Measurements from ENCODE around the gene HTR7. TPM values are rescaled to one million over a fixed set of nuclear protein-coding genes. Genes with fewer than 3 reads are reported as not detected.

HTR7 gene
- total and polyA plus RNA-seq, 2 experiments from 2014 or later = 0.23 to 1.8 TPM

DNA sequence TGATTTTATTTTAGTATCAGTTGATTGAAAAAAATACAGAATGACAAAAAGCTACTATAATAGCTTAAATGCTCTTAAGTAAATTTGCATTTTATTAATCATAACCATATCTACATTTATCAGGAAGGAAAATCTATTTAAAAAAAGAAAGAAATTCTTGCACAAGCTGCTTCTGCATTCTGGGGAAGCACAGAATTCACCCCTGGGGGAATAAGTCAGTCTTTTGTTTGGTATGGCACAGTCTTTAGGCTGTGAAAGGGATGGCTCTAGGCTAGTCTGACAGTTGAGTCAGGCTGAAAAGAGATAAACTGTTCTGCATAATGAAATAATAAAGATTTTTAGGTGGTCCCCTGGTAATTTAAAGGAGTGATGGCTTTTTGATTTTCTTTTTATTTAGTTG, 37.9 kb downstream of the HTR7 start:
- Histone ChIP-seq H3K4me2 (no peak overlapping the region), H3K4me3 (no peak overlapping the region), H3K9me3 (ENCODE audit: low read depth) (no peaks in the 10 kb centered on the region), H3K27me3 (no peaks in the 10 kb centered on the region), H2AFZ (no peak overlapping the region), H3K9me2 (replicated peaks; ENCODE audit: insufficient read depth) (no peaks in the 10 kb centered on the region), H3K4me1 (ENCODE audit: insufficient read depth) (no peaks in the 10 kb centered on the region), H3K36me3 (replicated peaks; ENCODE audit: insufficient read depth, low read depth) (no peaks in the 10 kb centered on the region), H3K79me2 (no peaks in the 10 kb centered on the region), H3K27ac (no peak overlapping the region), H4K20me1 (ENCODE audit: insufficient read depth, poor library complexity, severe bottlenecking) (no peaks in the 10 kb centered on the region)
- DNase-seq (ENCODE audit: low spot score) = no peak
- TF ChIP-seq, protein P1, sequence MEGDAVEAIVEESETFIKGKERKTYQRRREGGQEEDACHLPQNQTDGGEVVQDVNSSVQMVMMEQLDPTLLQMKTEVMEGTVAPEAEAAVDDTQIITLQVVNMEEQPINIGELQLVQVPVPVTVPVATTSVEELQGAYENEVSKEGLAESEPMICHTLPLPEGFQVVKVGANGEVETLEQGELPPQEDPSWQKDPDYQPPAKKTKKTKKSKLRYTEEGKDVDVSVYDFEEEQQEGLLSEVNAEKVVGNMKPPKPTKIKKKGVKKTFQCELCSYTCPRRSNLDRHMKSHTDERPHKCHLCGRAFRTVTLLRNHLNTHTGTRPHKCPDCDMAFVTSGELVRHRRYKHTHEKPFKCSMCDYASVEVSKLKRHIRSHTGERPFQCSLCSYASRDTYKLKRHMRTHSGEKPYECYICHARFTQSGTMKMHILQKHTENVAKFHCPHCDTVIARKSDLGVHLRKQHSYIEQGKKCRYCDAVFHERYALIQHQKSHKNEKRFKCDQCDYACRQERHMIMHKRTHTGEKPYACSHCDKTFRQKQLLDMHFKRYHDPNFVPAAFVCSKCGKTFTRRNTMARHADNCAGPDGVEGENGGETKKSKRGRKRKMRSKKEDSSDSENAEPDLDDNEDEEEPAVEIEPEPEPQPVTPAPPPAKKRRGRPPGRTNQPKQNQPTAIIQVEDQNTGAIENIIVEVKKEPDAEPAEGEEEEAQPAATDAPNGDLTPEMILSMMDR (IDR thresholded peaks at IDR 0.05; ENCODE audit: poor library complexity) = no peak
- no peak for TF ChIP-seq EZH2phosphoT487 (IDR thresholded peaks at IDR 0.05; ENCODE audit: low read depth, severe bottlenecking, unreplicated experiment)
- TF ChIP-seq EZH2 (IDR thresholded peaks at IDR 0.05; ENCODE audit: borderline replicate concordance) = no peak

DNA sequence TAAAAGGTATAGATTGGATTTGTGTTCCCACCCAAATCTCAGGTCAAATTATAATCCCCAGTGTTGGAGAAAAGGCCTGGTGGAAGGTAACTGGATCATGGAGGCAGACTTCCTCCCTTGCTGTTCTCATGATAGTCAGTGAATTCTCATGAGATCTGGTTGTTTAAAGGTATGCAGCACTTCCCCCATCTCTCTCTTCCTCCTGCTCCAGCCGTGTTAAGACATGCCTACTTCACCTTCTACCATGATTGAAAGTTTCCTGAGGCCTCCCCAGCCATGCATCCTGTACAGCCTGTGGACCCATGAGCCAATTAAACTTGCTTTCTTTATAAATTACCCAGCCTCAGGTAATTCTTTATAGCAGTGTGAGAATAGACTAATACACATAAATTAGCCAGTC, 39.1 kb downstream of the HTR7 start:
- 56% methylated on average over 1 of the region's 1 CpG for WGBS (ENCODE audit: low lambda C conversion rate, missing lambda C conversion rate)
- no peaks in the 10 kb centered on the region for H3K9me2 ChIP-seq (replicated peaks; ENCODE audit: insufficient read depth)
- no peak overlapping the region for H3K4me3 ChIP-seq
- no peaks in the 10 kb centered on the region for H3K4me1 ChIP-seq (ENCODE audit: insufficient read depth)
- no peak overlapping the region for H3K4me2 ChIP-seq
- no peaks in the 10 kb centered on the region for H3K79me2 ChIP-seq
- no peaks in the 10 kb centered on the region for H3K36me3 ChIP-seq (replicated peaks; ENCODE audit: insufficient read depth, low read depth)
- H3K9me3 ChIP-seq (ENCODE audit: low read depth) = no peaks in the 10 kb centered on the region
- no peak overlapping the region for H3K27ac ChIP-seq
- H2AFZ ChIP-seq = no peak overlapping the region
- no peaks in the 10 kb centered on the region for H4K20me1 ChIP-seq (ENCODE audit: insufficient read depth, poor library complexity, severe bottlenecking)
- no peak for DNase-seq (ENCODE audit: low spot score)
- no peaks in the 10 kb centered on the region for H3K27me3 ChIP-seq
- TF ChIP-seq EZH2 (IDR thresholded peaks at IDR 0.05; ENCODE audit: borderline replicate concordance) = no peak
- TF ChIP-seq, protein P1 (IDR thresholded peaks at IDR 0.05; ENCODE audit: poor library complexity) = no peak
- no peak for TF ChIP-seq EZH2phosphoT487 (IDR thresholded peaks at IDR 0.05; ENCODE audit: low read depth, severe bottlenecking, unreplicated experiment)

DNA sequence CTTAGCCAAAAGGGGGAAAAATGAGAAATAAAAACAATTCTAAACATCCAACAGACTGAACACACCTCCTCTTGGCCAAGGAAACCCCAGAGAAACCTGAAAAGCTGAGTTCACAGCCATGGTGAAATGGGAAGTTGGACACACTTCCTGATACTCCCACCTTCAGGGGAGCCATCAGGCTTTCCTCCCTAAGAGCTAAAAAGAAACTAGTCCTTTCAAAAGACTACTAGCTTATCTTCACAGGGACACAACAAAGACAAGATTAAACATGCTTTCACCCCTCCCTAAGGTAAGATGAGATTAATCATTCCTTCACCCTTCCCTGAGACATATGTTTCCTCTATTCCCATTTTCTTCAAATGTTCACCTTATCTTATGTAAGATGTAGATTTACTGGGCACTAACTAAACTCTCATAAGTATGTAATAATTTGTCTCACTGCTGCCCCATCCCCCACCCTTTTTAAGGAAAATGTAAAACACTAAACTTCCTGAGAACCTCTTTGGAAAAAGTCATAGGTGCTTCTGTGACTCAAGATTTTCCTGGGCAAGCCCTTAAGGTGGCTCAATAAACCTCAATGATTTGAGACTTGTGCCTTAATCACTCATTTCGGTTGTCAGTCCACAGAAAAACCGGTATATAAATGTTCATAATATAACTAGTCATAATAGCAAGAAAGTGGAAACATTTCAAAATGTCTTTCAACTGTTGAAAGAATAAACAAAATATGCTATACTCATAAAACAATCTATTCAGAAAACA, 40.5 kb downstream of the HTR7 start:
- no peak overlapping the region for H2AFZ ChIP-seq
- TF ChIP-seq, protein P1 (IDR thresholded peaks at IDR 0.05; ENCODE audit: poor library complexity) = no peak
- TF ChIP-seq EZH2 (IDR thresholded peaks at IDR 0.05; ENCODE audit: borderline replicate concordance) = no peak
- TF ChIP-seq EZH2phosphoT487 (IDR thresholded peaks at IDR 0.05; ENCODE audit: low read depth, severe bottlenecking, unreplicated experiment) = no peak
- DNase-seq (ENCODE audit: low spot score) = no peak
- no peaks in the 10 kb centered on the region for H4K20me1 ChIP-seq (ENCODE audit: insufficient read depth, poor library complexity, severe bottlenecking)
- no peaks in the 10 kb centered on the region for H3K4me1 ChIP-seq (ENCODE audit: insufficient read depth)
- H3K9me2 ChIP-seq (replicated peaks; ENCODE audit: insufficient read depth) = no peaks in the 10 kb centered on the region
- no peak overlapping the region for H3K27ac ChIP-seq
- no peaks in the 10 kb centered on the region for H3K79me2 ChIP-seq
- no peaks in the 10 kb centered on the region for H3K27me3 ChIP-seq
- no peak overlapping the region for H3K4me3 ChIP-seq
- H3K4me2 ChIP-seq = no peak overlapping the region
- no peaks in the 10 kb centered on the region for H3K9me3 ChIP-seq (ENCODE audit: low read depth)
- no peaks in the 10 kb centered on the region for H3K36me3 ChIP-seq (replicated peaks; ENCODE audit: insufficient read depth, low read depth)
- WGBS (ENCODE audit: low lambda C conversion rate, missing lambda C conversion rate) = 92% methylated on average over 2 of the region's 2 CpGs

All from hepatocyte (in vitro differentiated cells).